Regular cardiac myocyte (primary cell): Measurements from ENCODE around the gene PLD2. TPM values are rescaled to one million over a fixed set of nuclear protein-coding genes. Genes with fewer than 3 reads are reported as not detected.

Source experiments
- total RNA-seq: library from RNA; depleted of rRNA; stranded (reverse); fragments of >200 nt; gene quantifications from 2 replicates; pipeline ENCODE4 v1.2.3, GENCODE V29; 2014

PLD2 gene, protein sequence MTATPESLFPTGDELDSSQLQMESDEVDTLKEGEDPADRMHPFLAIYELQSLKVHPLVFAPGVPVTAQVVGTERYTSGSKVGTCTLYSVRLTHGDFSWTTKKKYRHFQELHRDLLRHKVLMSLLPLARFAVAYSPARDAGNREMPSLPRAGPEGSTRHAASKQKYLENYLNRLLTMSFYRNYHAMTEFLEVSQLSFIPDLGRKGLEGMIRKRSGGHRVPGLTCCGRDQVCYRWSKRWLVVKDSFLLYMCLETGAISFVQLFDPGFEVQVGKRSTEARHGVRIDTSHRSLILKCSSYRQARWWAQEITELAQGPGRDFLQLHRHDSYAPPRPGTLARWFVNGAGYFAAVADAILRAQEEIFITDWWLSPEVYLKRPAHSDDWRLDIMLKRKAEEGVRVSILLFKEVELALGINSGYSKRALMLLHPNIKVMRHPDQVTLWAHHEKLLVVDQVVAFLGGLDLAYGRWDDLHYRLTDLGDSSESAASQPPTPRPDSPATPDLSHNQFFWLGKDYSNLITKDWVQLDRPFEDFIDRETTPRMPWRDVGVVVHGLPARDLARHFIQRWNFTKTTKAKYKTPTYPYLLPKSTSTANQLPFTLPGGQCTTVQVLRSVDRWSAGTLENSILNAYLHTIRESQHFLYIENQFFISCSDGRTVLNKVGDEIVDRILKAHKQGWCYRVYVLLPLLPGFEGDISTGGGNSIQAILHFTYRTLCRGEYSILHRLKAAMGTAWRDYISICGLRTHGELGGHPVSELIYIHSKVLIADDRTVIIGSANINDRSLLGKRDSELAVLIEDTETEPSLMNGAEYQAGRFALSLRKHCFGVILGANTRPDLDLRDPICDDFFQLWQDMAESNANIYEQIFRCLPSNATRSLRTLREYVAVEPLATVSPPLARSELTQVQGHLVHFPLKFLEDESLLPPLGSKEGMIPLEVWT
- total RNA-seq, result 7.7 and 9.6 TPM in 2 replicates

GRCh38 chr17:4806777-4807604, at the start of gene PLD2:
Gene PLD2, plus strand, starts transcription at chr17:4807152. Its CDS starts 621 bp downstream, at chr17:4807773.

DNA sequence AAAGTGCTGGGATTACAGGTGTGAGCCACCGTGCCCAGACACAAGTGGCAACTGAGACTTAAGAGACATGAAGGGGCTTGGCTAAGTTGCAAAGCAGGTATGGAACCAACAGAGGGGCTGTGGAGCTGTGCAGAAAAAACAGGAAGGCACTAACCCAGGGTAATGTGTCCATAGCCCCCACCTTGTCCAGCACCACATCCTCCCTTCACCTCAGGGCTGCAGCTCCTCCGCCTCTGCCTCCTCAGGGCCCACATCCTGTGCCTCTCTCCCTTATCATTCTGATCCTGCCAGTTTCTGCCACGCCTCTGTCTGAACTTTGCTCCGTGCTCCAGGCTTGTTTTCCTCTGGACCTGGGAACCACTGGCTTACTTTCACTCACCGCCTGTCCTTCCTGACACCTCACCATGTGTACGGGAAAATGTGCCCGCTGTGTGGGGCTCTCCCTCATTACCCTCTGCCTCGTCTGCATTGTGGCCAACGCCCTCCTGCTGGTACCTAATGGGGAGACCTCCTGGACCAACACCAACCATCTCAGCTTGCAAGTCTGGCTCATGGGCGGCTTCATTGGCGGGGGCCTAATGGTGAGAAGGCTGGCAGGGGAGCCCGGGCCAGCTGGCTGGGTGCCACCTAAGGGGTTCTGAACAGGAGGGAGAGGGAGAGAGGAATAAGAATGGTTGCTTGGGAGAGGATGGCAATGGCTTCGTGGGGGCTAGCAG, 35.3 kb upstream of the PLD2 start, which contains the start of gene TM4SF5:
Gene TM4SF5, plus strand, starts transcription at position 368 of the 716 bp plus-strand sequence. Its CDS starts 37 bp downstream, at position 405.

DNA sequence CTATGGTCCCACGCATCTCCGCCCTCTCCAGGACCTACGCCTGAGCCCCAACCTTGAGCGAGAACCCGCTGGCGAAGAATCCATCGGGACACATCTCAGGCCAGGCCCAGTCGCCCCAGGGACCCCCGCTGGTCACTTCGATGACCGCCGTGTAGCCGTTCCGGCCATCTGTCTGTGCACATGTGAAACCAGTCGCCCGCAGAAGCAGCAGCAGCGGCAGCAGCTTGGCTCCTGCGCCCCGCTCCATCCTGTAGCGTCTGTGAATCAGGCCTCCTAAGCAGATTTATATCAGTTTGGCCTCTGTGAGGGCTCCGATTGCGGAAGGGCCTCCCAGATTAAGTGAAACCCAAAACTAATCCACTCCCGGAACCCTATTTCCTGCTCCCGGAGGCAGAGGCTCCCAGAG, 20.8 kb upstream of the PLD2 start, which contains the start of gene VMO1:
Gene VMO1, minus strand, starts transcription at position 259 of the 406 bp plus-strand sequence. Its CDS starts 12 bp downstream, at position 247.

DNA sequence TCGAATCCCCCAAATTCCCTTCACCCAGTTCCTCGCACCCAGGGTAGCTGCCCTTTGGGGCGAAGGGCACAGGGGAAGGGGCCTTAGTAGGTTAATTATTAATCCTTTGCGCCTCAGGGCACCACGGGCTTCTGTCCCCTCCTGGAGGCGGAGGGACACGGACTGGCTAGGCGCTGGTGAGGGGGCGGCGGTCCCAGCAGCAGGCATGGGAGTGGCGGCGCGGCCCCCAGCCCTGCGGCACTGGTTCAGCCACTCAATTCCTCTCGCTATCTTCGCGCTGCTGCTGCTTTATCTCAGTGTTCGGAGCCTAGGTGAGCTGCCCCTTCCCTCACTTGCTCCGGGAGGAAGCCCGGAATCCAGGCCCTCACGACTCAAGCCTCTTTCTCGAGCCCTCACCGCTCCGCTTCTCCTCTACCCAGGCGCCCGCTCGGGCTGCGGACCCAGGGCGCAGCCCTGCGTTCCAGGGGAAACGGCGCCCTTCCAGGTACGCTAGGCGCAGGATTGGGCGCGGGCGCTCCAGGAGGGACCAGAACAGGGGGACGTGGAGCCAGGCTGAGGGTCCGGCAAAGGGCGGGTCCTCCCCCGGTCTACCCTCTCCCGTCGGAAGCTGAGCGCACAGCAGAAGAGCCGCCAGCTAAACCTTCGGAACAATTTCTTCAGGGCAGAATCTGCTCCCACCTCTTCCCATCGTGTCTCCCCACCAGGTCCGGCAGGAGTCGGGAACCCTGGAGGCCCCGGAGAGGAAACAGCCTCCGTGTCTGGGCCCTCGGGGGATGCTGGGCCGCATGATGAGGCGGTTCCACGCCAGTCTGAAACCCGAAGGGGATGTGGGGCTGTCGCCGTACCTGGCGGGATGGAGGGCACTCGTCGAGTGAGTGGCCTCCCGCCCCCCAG, 17.9 kb upstream of the PLD2 start, which contains the start of gene GLTPD2:
Gene GLTPD2, plus strand, starts transcription at position 158 of the 894 bp plus-strand sequence. Its CDS starts 48 bp downstream, at position 206.

GRCh38 chr17:4802228-4802627, 4.7 kb upstream of the PLD2 start, which contains the start of gene C17orf114:
Gene C17orf114, minus strand, starts transcription at chr17:4802328.

GRCh38 chr17:4833178-4833940, 26.4 kb downstream of the PLD2 start, which contains the start of gene MINK1:
Gene MINK1, plus strand, starts transcription at chr17:4833340. Its CDS starts 244 bp downstream, at chr17:4833584.

Other genes with a start within 250 kb of the PLD2 start
- not detected in 2 replicates for gene GGT6, start 246.6 kb upstream of the PLD2 start, total RNA-seq
- under 0.01 TPM in 2 replicates for gene SMTNL2, start 222.6 kb upstream of the PLD2 start, total RNA-seq
- gene ALOX15, start 165.5 kb upstream of the PLD2 start, total RNA-seq, result not detected in 2 replicates
- 25.1 and 29.6 TPM in 2 replicates for gene PELP1, start 103.0 kb upstream of the PLD2 start, total RNA-seq
- 2.1 and 3.9 TPM in 2 replicates for gene ARRB2, start 96.5 kb upstream of the PLD2 start, total RNA-seq
- 11.7 and 12.7 TPM in 2 replicates for gene MED11, start 75.7 kb upstream of the PLD2 start, total RNA-seq
- gene ZMYND15, start 67.3 kb upstream of the PLD2 start, total RNA-seq, result under 0.01 TPM in 2 replicates
- 0.58 and 2.0 TPM in 2 replicates for gene CXCL16, start 67.2 kb upstream of the PLD2 start, total RNA-seq
- gene TM4SF5, start 35.3 kb upstream of the PLD2 start, total RNA-seq, result not detected in 2 replicates
- gene VMO1, start 20.8 kb upstream of the PLD2 start, total RNA-seq, result 0.38 TPM in 1 of 2 replicates, not detected in the other
- 0.19 and 0.28 TPM in 2 replicates for gene GLTPD2, start 18.2 kb upstream of the PLD2 start, total RNA-seq
- gene PSMB6, start 11.0 kb upstream of the PLD2 start, total RNA-seq, result 95.3 and 252 TPM in 2 replicates
- gene MINK1, start 26.2 kb downstream of the PLD2 start, total RNA-seq, result 24.7 and 27.6 TPM in 2 replicates
- 2.5 and 5.9 TPM in 2 replicates for gene C17orf107, start 92.4 kb downstream of the PLD2 start, total RNA-seq
- 0.19 and 0.56 TPM in 2 replicates for gene CHRNE, start 95.9 kb downstream of the PLD2 start, total RNA-seq
- gene GP1BA, start 125.1 kb downstream of the PLD2 start, total RNA-seq, result not detected in 2 replicates
- 50.2 and 74.0 TPM in 2 replicates for gene SLC25A11, start 132.9 kb downstream of the PLD2 start, total RNA-seq
- gene RNF167, start 133.1 kb downstream of the PLD2 start, total RNA-seq, result 15.5 and 40.6 TPM in 2 replicates
- gene PFN1, start 141.4 kb downstream of the PLD2 start, total RNA-seq, result 295 and 524 TPM in 2 replicates
- 3.4 and 3.5 TPM in 2 replicates for gene ENO3, start 144.0 kb downstream of the PLD2 start, total RNA-seq
- gene SPAG7, start 160.7 kb downstream of the PLD2 start, total RNA-seq, result 35.0 and 63.8 TPM in 2 replicates
- gene CAMTA2, start 180.5 kb downstream of the PLD2 start, total RNA-seq, result 2.9 and 3.4 TPM in 2 replicates
- 0.19 and 0.28 TPM in 2 replicates for gene INCA1, start 190.4 kb downstream of the PLD2 start, total RNA-seq
- gene KIF1C, start 190.8 kb downstream of the PLD2 start, total RNA-seq, result 67.7 and 90.5 TPM in 2 replicates
- gene SLC52A1, start 228.3 kb downstream of the PLD2 start, total RNA-seq, result 0.28 TPM in 1 of 2 replicates, not detected in the other